HepG2 (cell line): ENCODE data around the gene WDR73. TPM values are rescaled to one million over a fixed set of nuclear protein-coding genes. Genes with fewer than 3 reads are reported as not detected.

Experiments used
- CHCHD3 ChIP-seq: sonication (generic); formaldehyde crosslinking; IDR thresholded peaks from 2 replicates; pipeline ENCODE4 v1.8.0; 2022; ENCODE audit warnings: mild to moderate bottlenecking, missing genetic modification reagents, moderate library complexity
- ISX ChIP-seq: sonication (generic); formaldehyde crosslinking; conservative IDR thresholded peaks from 2 replicates; pipeline ENCODE4 v1.5.0; 2020; ENCODE audit warnings: missing genetic modification reagents
- JARID2 ChIP-seq: sonication (generic); formaldehyde crosslinking; IDR thresholded peaks from 2 replicates; pipeline ENCODE4 v1.8.1; 2023; ENCODE audit warnings: missing genetic modification reagents, inconsistent platforms; ENCODE audit not compliant: insufficient replicate concordance
- KAT2B ChIP-seq: fragments of 150-350 bp; IDR thresholded peaks from 2 replicates; pipeline ENCODE4 v1.6.1; 2014; ENCODE audit warnings: low read depth, low read length, borderline replicate concordance
- KDM1A ChIP-seq: IDR thresholded peaks from 2 replicates; pipeline ENCODE4 v1.6.1; 2016; ENCODE audit warnings: missing compliant biosample characterization
- KLF12 ChIP-seq: sonication (generic); formaldehyde crosslinking; IDR thresholded peaks from 2 replicates; pipeline ENCODE4 v1.4.0; 2020; ENCODE audit warnings: missing genetic modification reagents, borderline replicate concordance
- MIER3 ChIP-seq: IDR thresholded peaks from 2 replicates; pipeline ENCODE4 v1.6.1; 2016; ENCODE audit warnings: missing compliant biosample characterization, borderline replicate concordance
- MTA1 ChIP-seq: sonication (generic); formaldehyde crosslinking; IDR thresholded peaks from 2 replicates; pipeline ENCODE4 v1.4.0; 2020; ENCODE audit warnings: missing genetic modification reagents, mild to moderate bottlenecking, borderline replicate concordance
- NR2F1 ChIP-seq, 2 experiments: fragments of 450-650 bp in 1 of 2; formaldehyde crosslinking in 1 of 2; IDR thresholded peaks; 2 replicates each; pipeline versions ENCODE4 v1.5.0 to v1.6.1; 2016 to 2020; ENCODE audit warnings: mild to moderate bottlenecking in 1 of 2, missing compliant biosample characterization in 1 of 2, missing genetic modification reagents in 1 of 2, moderate library complexity in 1 of 2
- PBX3 ChIP-seq: sonication (generic); formaldehyde crosslinking; IDR thresholded peaks from 2 replicates; pipeline ENCODE4 v1.8.1; 2023; ENCODE audit warnings: missing genetic modification reagents, inconsistent platforms, borderline replicate concordance
- PCBP1 ChIP-seq: fragments of 200-400 bp; formaldehyde crosslinking; IDR thresholded peaks from 2 replicates; pipeline ENCODE4 v1.6.1; 2017; ENCODE audit warnings: mild to moderate bottlenecking, low read depth, low read length, borderline replicate concordance
- SRF ChIP-seq: IDR thresholded peaks from 2 replicates; pipeline ENCODE4 v1.6.1; 2011; ENCODE audit warnings: mild to moderate bottlenecking, low read depth, low read length, moderate library complexity
- SRSF4 ChIP-seq: fragments of 200-400 bp; formaldehyde crosslinking; IDR thresholded peaks from one replicate; pipeline ENCODE4 v1.6.1; 2018; ENCODE audit warnings: mild to moderate bottlenecking, low read depth, low read length, moderate library complexity; ENCODE audit not compliant: poor library complexity, severe bottlenecking
- U2AF1 ChIP-seq: fragments of 200-400 bp; formaldehyde crosslinking; optimal IDR thresholded peaks from 2 replicates; pipeline ENCODE3; 2017; ENCODE audit warnings: mild to moderate bottlenecking, low read depth, low read length
- YEATS4 ChIP-seq: sonication (generic); formaldehyde crosslinking; IDR thresholded peaks from 2 replicates; pipeline ENCODE4 v1.4.0; 2020; ENCODE audit warnings: missing genetic modification reagents, borderline replicate concordance
- ZBTB33 ChIP-seq: sonication (generic); formaldehyde crosslinking; IDR thresholded peaks from 2 replicates; pipeline ENCODE4 v1.4.0; 2020; ENCODE audit warnings: missing genetic modification reagents
- ZBTB7B ChIP-seq: sonication (generic); formaldehyde crosslinking; IDR thresholded peaks from 2 replicates; pipeline ENCODE4 v1.4.0; 2020; ENCODE audit warnings: missing genetic modification reagents
- ZBTB8A ChIP-seq: sonication (generic); formaldehyde crosslinking; IDR thresholded peaks from 2 replicates; pipeline ENCODE4 v1.4.0; 2020; ENCODE audit warnings: mild to moderate bottlenecking, low read depth, missing genetic modification reagents, borderline replicate concordance
- ZFP36L2 ChIP-seq: sonication (generic); formaldehyde crosslinking; IDR thresholded peaks from 2 replicates; pipeline ENCODE4 v1.4.0; 2020; ENCODE audit warnings: missing genetic modification reagents
- ZMAT3 ChIP-seq: sonication (generic); formaldehyde crosslinking; conservative IDR thresholded peaks from 2 replicates; pipeline ENCODE4 v1.7.0; 2021; ENCODE audit warnings: missing genetic modification reagents
- ZNF24 ChIP-seq: fragments of 450-650 bp; IDR thresholded peaks from 2 replicates; pipeline ENCODE4 v1.6.1; 2017; ENCODE audit warnings: antibody characterized with exemption, mild to moderate bottlenecking
- ZNF30 ChIP-seq: sonication (generic); formaldehyde crosslinking; IDR thresholded peaks from 2 replicates; pipeline ENCODE4 v1.5.0; 2020; ENCODE audit warnings: mild to moderate bottlenecking, missing genetic modification reagents
- ZNF33A ChIP-seq: sonication (generic); formaldehyde crosslinking; IDR thresholded peaks from 2 replicates; pipeline ENCODE4 v1.5.1; 2020; ENCODE audit warnings: missing genetic modification reagents, mild to moderate bottlenecking, moderate library complexity, borderline replicate concordance
- ZNF367 ChIP-seq: sonication (generic); formaldehyde crosslinking; IDR thresholded peaks from 2 replicates; pipeline ENCODE4 v1.4.0; 2020; ENCODE audit warnings: missing genetic modification reagents, borderline replicate concordance
- ZNF432 ChIP-seq: sonication (generic); formaldehyde crosslinking; IDR thresholded peaks from 2 replicates; pipeline ENCODE4 v1.5.0; 2020; ENCODE audit warnings: missing genetic modification reagents, mild to moderate bottlenecking, borderline replicate concordance
- ZNF670 ChIP-seq: sonication (generic); formaldehyde crosslinking; IDR thresholded peaks from 2 replicates; pipeline ENCODE4 v1.8.0; 2022; ENCODE audit warnings: mild to moderate bottlenecking, missing genetic modification reagents, borderline replicate concordance
- ZNF768 ChIP-seq: sonication (generic); formaldehyde crosslinking; IDR thresholded peaks from 2 replicates; pipeline ENCODE4 v1.4.0; 2020; ENCODE audit warnings: missing genetic modification reagents
- ZSCAN21 ChIP-seq: sonication (generic); formaldehyde crosslinking; IDR thresholded peaks from 2 replicates; pipeline ENCODE4 v1.8.0; 2022; ENCODE audit warnings: mild to moderate bottlenecking, missing genetic modification reagents, moderate library complexity, borderline replicate concordance
- polyA plus RNA-seq, 8 experiments: library from polyadenylated mRNA; depleted of rRNA in 3 of 8; stranded (reverse) in 7 of 8; unstranded in 1 of 8; fragments of >200 nt; fragmentation: Illumina TruSeq in 4 of 8; extraction: Trizol in 4 of 8; gene quantifications; 2 replicates each; pipeline versions ENCODE4 v1.2.1 to v1.2.3, GENCODE V29; 2011 to 2016; ENCODE audit warnings: low read depth in 4 of 8, missing spikeins in 1 of 8, mixed read lengths in 1 of 8; ENCODE audit not compliant: insufficient read depth in 1 of 8
- total RNA-seq, 5 experiments: library from RNA; depleted of rRNA; stranded (reverse); fragments of >200 nt; fragmentation: Illumina TruSeq; extraction: Trizol; gene quantifications; 2 replicates each; pipeline ENCODE4 v1.2.3, GENCODE V29; 2016; ENCODE audit warnings: low read depth in 1 of 5
- TF ChIP-seq, protein P1 (sequence below): sonication (generic); formaldehyde crosslinking; IDR thresholded peaks from 2 replicates; pipeline ENCODE4 v1.8.0; 2022; ENCODE audit warnings: mild to moderate bottlenecking, missing genetic modification reagents, moderate library complexity

Gene WDR73
- total and polyA plus RNA-seq, 2 of the 13 experiments (the other 11 are each of a cell fraction or from before 2014, with no cell fraction given), result 20.0 to 35.5 TPM

DNA sequence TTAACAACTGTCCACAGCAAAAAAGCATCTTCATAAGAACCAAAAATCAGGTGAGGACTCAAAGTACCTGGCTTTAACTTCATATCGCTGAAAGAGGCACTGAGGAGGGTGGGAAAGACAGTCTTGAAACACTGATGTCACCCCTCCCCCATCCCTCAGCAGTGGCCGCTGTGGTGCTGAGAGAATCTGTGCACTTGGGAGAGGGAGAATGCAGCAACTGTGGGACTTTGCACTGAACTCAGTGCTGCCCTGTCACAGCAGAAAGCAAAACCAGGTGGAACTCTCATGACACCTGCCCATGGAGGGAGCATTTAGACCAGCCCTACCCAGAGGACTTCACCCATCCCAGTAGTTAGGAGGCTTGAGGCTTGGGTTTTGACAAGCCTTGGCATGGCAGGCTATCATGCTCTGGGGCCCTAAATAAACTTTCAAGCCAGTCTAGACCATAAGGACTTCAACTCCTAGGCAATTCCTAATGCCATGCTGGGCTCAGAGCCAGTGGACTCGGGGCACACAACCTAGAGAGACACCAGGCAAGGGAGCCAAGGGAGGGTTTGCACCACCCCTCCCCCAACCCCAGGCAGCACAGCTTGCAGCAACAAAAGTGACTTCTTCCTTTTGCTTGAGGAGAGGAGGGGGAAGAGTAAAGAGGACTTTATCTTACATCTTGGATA is 59.3 kb downstream of the WDR73 start (continued):
- TF ChIP-seq PBX3 (CRISPR knock-in tag), result no peak
- no peak for TF ChIP-seq ZNF367
- TF ChIP-seq ZBTB8A (CRISPR knock-in tag), result no peak
- no peak for TF ChIP-seq ZBTB33
- no peak for TF ChIP-seq ZNF33A (CRISPR knock-in tag)
- TF ChIP-seq ZNF670, result no peak
- no peak for TF ChIP-seq CHCHD3 (CRISPR knock-in tag)
- TF ChIP-seq KDM1A, result no peak
- TF ChIP-seq ZFP36L2, result no peak
- TF ChIP-seq ZNF30 (CRISPR knock-in tag), result no peak
- TF ChIP-seq KAT2B, result no peak
- TF ChIP-seq MTA1 (CRISPR knock-in tag), result no peak
- TF ChIP-seq YEATS4 (CRISPR knock-in tag), result no peak
- TF ChIP-seq, protein P1, sequence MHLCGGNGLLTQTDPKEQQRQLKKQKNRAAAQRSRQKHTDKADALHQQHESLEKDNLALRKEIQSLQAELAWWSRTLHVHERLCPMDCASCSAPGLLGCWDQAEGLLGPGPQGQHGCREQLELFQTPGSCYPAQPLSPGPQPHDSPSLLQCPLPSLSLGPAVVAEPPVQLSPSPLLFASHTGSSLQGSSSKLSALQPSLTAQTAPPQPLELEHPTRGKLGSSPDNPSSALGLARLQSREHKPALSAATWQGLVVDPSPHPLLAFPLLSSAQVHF (CRISPR knock-in tag), result no peak
- no peak for TF ChIP-seq SRSF4
- TF ChIP-seq MIER3 (CRISPR knock-in tag), result no peak
- TF ChIP-seq ZBTB7B (CRISPR knock-in tag), result no peak
- no peak for TF ChIP-seq ZSCAN21
- TF ChIP-seq ZNF24, result no peak
- TF ChIP-seq JARID2 (CRISPR knock-in tag), result no peak
- no peak for TF ChIP-seq U2AF1
- TF ChIP-seq SRF, result no peak
- no peak for TF ChIP-seq PCBP1
- TF ChIP-seq NR2F1 (CRISPR knock-in tag; IDR thresholded peaks at IDR 0.05), result no peak
- no peak for TF ChIP-seq ZNF768 (CRISPR knock-in tag)
- TF ChIP-seq ZNF432 (CRISPR knock-in tag), result no peak
- no peak for TF ChIP-seq ISX (CRISPR knock-in tag)
- TF ChIP-seq ZMAT3 (CRISPR knock-in tag), result no peak
- no peak; the same call in 1 of the 2 replicates for TF ChIP-seq KLF12 (CRISPR knock-in tag)
